ENCODE results near the gene FYB2. TPM values are rescaled to one million over a fixed set of nuclear protein-coding genes. Genes with fewer than 3 reads are reported as not detected.

The FYB2 gene
- total and polyA plus RNA-seq, 3 donors from 2014 or later = 1.9 to 4.2 (median 2.0) TPM

GRCh38 chr1:56754708-56755479 is 64.3 kb downstream of the FYB2 start:
- Histone ChIP-seq H3K36me3 (ENCODE audit: low read depth, missing control alignments) (no peaks in the 10 kb centered on the region), H3K27ac (no peak overlapping the region), H3K27me3 (no peaks in the 10 kb centered on the region), H3K4me3 (no peak overlapping the region), H3K4me1 (no peaks in the 10 kb centered on the region), H3K9me3 (no peaks in the 10 kb centered on the region)
- no peak for DNase-seq
- intact Hi-C loops (cut with DNase I; ENCODE audit: low total_unique reads) = no loop called here
- TF ChIP-seq CTCF (IDR thresholded peaks at IDR 0.05) = no peak
- TF ChIP-seq POLR2A (IDR thresholded peaks at IDR 0.05) = no peak
- 52 to 80% methylated on average over 1 of the region's 1 CpG for WGBS, 2 donors

DNA sequence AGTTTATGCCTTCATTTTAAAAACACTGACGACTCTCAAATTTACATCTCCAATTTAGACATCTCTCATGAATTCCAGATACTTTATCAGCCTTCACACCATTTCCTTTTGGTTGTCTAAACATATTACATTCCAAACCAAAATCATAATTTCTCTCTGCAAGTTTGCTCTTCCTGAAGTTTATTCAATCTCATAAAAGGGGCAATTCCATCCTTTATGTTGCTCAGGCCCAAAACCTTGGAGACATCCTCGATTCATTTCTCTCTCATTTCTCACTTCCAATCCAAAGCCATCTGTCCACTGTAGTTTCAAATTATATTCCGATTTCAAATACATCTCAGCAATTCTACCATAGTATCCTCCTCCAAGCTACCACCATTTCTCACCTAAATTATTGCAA is 74.0 kb downstream of the FYB2 start:
- Histone ChIP-seq H3K9me3 (no peaks in the 10 kb centered on the region), H3K36me3 (ENCODE audit: low read depth, missing control alignments) (no peaks in the 10 kb centered on the region), H3K27me3 (no peaks in the 10 kb centered on the region), H3K4me3 (no peak overlapping the region), H3K4me1 (no peaks in the 10 kb centered on the region), H3K27ac (no peak overlapping the region)
- no peak for TF ChIP-seq CTCF (IDR thresholded peaks at IDR 0.05)
- TF ChIP-seq POLR2A (IDR thresholded peaks at IDR 0.05) = no peak
- DNase-seq = no peak
- intact Hi-C loops (cut with DNase I; ENCODE audit: low total_unique reads) = no loop called here
- 82 to 86% methylated on average over 3 of the region's 3 CpGs for WGBS, 2 donors

- Histone ChIP-seq H3K4me1 (no peaks in the 10 kb centered on the region), H3K27ac (no peak overlapping the region), H3K4me3 (no peak overlapping the region), H3K9me3 (no peaks in the 10 kb centered on the region), H3K27me3 (no peaks in the 10 kb centered on the region), H3K36me3 (ENCODE audit: low read depth, missing control alignments) (no peaks in the 10 kb centered on the region)
- intact Hi-C loops (cut with DNase I; ENCODE audit: low total_unique reads) = no loop called here
- no peak for DNase-seq
- no peak for TF ChIP-seq CTCF (IDR thresholded peaks at IDR 0.05)
- no peak for TF ChIP-seq POLR2A (IDR thresholded peaks at IDR 0.05)
- WGBS, 2 donors = 91 to 97% methylated on average over 2 of the region's 2 CpGs
Measured at GRCh38 chr1:56728964-56729363, 90.2 kb downstream of the FYB2 start.

- no peak overlapping the region for H3K27ac ChIP-seq
- intact Hi-C loops (cut with DNase I; ENCODE audit: low total_unique reads) = no loop called here
Measured at GRCh38 chr1:56726706-56727105, 92.5 kb downstream of the FYB2 start.

More at GRCh38 chr1:56726706-56727105, 92.5 kb downstream of the FYB2 start:
- no peak overlapping the region for H3K4me3 ChIP-seq
- no peaks in the 10 kb centered on the region for H3K4me1 ChIP-seq
- DNase-seq = no peak
- H3K27me3 ChIP-seq = no peaks in the 10 kb centered on the region
- H3K36me3 ChIP-seq (ENCODE audit: low read depth, missing control alignments) = no peaks in the 10 kb centered on the region
- TF ChIP-seq POLR2A (IDR thresholded peaks at IDR 0.05) = no peak
- TF ChIP-seq CTCF (IDR thresholded peaks at IDR 0.05) = no peak
- no peaks in the 10 kb centered on the region for H3K9me3 ChIP-seq
